Measurements from ENCODE around the gene THEM5.

GRCh38 chr1:151841141-151841540, 12.4 kb downstream of the THEM5 start:
- TF ChIP-seq POLR2A (IDR thresholded peaks at IDR 0.05) (no peak), CTCF (IDR thresholded peaks at IDR 0.05) (no peak)

All from uterus (tissue), 2 donors.